22Rv1 (cell line): Measurements from ENCODE around the gene C11orf21.

Source experiments
- H3K27ac ChIP-seq: fragments of 450-650 bp; 2 replicates; pipeline ENCODE4 v1.5.1; 2017
- ZFX ChIP-seq: fragments of 450-650 bp; IDR thresholded peaks from 2 replicates; pipeline ENCODE4 v1.6.1; 2017; ENCODE audit warnings: antibody characterized with exemption, borderline replicate concordance
- TF ChIP-seq, protein P1 (sequence below): fragments of 450-650 bp; IDR thresholded peaks from 2 replicates; pipeline ENCODE4 v1.5.1; 2017; ENCODE audit warnings: mild to moderate bottlenecking

The C11orf21 gene

DNA sequence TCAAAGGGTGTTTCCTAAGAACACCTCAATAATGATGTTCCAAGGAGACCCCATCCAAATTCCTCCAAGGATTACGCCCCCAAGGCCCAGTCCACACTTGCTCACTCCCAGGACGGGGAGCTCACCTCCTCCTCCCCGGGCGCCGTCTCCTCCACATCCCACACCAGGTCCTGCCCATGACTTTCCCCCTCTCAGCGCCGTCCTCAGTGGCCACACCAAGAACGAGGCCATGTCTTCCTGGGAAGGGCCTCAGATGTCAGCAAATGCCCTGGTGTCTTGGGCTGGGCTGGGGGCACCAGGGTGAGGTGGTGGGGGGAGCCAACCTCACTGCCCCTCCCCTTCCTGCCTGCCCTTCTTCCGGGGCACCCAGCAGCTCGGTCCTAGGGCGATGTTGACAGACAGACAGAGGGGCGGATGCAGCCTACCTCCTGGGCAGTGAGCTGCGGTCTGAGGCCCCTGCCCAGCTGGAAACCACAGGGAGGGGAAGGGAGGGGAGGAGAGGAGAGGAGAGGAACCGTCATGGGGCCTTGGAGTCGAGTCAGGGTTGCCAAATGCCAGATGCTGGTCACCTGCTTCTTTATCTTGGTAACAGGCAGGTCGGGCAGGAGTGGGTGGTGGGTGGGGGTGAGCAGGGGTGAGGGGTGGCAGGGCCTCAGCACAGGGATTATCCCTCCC is at the start of gene C11orf21, which contains the start of gene TSPAN32:
Gene C11orf21 (minus strand): TSS at position 288 of the 675 bp plus-strand sequence. CDS start 110 bp downstream, at position 178.
Gene TSPAN32 (plus strand): TSS at position 383 of the 675 bp plus-strand sequence. CDS start 137 bp downstream, at position 520.
- TF ChIP-seq ZFX = no peak
- TF ChIP-seq, protein P1, sequence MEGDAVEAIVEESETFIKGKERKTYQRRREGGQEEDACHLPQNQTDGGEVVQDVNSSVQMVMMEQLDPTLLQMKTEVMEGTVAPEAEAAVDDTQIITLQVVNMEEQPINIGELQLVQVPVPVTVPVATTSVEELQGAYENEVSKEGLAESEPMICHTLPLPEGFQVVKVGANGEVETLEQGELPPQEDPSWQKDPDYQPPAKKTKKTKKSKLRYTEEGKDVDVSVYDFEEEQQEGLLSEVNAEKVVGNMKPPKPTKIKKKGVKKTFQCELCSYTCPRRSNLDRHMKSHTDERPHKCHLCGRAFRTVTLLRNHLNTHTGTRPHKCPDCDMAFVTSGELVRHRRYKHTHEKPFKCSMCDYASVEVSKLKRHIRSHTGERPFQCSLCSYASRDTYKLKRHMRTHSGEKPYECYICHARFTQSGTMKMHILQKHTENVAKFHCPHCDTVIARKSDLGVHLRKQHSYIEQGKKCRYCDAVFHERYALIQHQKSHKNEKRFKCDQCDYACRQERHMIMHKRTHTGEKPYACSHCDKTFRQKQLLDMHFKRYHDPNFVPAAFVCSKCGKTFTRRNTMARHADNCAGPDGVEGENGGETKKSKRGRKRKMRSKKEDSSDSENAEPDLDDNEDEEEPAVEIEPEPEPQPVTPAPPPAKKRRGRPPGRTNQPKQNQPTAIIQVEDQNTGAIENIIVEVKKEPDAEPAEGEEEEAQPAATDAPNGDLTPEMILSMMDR = no peak
- H3K27ac ChIP-seq = no peak within 1 kb of the TSS

DNA sequence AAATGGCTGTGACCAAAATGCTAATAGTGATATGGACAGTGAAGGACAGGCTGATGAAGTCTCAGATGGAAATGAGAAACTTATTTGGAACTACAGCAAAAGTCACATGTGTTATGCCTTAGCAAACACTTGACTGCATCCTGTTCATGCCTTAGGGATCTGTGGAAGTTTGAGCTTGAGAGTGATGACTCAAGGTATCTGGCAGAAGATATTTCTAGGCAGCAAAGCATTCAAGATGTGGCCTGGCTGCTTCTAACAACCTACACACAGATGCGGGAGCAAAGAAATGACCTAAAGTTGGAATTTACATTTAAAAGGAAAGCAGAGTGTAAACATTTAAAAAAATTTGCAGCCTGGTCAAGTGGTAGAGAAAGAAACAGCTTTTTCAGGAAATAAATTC is 47.3 kb upstream of the C11orf21 start:
- no peak overlapping the region for H3K27ac ChIP-seq
- TF ChIP-seq ZFX = no peak
- TF ChIP-seq, protein P1 = no peak

DNA sequence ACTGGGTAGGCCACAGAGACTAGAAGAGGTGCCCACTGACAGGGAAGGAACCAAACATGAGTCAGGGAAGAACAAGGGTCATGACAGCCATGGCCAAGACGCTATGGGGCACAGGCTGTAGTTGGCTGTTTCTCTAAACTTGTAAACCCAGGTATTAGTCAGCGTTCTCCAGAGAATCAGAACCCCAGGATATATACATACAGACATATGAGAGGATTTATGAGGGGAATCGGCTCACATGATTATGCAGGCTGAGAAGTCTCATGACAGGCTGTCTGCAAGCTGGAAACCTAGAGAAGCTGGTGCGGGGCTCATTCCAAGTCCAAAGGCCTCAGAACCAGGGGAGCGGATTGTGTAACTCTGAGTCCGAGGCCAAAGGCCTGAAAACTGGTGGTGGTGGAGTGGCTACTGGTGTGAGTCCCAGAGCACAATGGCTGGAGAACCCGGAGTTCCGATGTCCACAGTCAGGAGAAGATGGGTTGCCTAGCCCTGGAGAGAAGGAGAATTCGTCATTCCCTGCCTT is 45.7 kb upstream of the C11orf21 start:
- no peak overlapping the region for H3K27ac ChIP-seq
- TF ChIP-seq, protein P1 = no peak
- no peak for TF ChIP-seq ZFX

DNA sequence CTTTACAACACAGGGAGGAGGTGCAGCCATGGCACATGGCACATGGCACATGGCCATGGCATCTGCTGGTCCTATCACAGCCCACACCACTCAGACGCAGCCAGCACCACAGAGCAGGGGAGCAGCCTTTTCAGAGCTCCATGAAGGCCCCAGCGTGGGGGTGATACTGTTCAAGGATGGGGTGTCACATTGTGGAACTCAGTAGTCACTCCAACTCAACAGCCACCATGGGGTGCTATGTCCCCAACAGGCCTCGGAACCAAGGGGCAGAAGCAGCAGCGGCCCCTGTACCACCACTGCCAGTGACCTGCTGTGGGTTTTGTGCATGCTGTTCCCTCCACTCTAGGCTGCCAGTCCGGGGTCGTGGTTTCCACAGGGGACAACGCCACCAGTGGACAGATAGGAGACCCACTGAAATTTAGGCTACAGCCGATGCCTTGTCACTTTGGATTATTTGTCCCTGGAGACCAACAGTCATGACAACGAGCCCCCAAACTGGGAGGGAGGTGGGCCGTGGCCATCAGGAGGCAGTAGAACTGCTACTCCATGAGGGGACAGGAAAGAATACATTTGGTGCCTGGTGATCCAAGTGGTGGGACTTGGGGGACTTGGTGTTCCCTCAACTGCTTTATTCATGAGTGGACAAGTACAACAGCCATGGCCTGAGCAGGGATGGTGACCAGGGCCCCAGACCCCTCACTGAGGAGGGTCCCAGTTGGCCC is 45.0 kb upstream of the C11orf21 start:
- no peak for TF ChIP-seq ZFX
- TF ChIP-seq, protein P1 = no peak
- H3K27ac ChIP-seq = no peak overlapping the region

DNA sequence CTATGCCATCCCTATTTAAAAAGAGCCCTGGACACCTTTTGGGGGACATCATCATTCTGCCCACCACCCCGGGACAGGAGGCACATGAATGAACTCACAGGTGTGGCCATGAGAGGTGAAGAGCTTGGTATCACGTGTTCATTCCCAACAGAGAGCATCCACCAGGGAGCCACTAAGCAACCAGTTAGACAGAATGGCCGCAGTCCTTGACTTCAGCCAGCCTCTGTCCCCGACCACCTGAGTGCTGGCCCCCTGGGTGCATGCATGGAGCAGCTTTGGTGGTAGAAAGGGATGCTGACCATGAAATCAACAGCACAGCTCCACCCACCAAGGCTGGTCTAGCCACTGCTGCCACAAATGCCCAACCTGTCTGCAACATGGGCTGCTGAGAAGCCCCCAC is 44.3 kb upstream of the C11orf21 start:
- H3K27ac ChIP-seq = no peak overlapping the region
- TF ChIP-seq ZFX = no peak
- TF ChIP-seq, protein P1 = no peak

DNA sequence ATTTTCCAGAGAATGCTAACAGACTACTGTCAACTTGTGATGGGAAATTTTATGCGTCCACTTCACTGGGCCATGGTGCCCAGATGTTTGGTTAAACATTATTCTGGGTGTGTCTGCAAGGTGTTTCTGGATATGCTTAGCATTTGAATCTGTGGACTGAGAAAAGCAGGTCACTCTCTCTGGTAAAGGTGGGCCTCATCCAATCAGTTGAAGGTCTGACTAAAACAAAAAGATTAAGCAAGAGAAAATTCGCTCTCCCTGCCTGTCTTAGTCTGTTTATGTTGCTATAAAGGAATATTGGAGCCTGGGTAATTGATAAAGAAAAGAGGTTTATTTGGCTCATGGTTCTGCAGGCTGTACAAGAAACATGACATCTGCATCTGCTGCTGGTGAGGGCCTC is 43.3 kb upstream of the C11orf21 start:
- H3K27ac ChIP-seq = no peak overlapping the region
- TF ChIP-seq, protein P1 = no peak
- no peak for TF ChIP-seq ZFX

DNA sequence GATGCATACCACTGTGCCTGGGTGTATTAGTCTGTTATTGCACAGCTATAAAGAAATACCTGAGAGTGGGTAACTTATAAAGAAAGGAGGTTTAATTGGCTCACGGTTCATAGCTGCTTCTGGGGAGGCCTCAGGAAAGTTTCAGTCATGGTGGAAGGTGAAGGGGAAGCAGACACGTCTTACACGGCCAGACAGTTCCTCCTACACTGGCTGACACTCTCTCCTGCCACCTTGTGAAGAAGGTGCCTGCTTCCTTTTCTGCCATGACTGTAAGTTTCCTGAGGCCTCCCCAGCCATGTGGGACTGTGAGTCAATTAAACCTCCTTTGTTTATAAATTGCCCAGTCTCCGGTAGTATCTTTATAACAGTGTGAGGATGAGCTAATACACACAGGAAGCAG is 41.8 kb upstream of the C11orf21 start:
- no peak for TF ChIP-seq ZFX
- TF ChIP-seq, protein P1 = no peak
- no peak overlapping the region for H3K27ac ChIP-seq
